H1 (cell line): ENCODE results near the gene POMP.

Experiments used
- EP300 ChIP-seq, 2 experiments: IDR thresholded peaks; 1 replicate in 1 of 2; 2 replicates in 1 of 2; pipeline ENCODE4 v1.6.1; 2011 to 2012; ENCODE audit warnings: low read depth in 2 of 2, low read length in 2 of 2, mild to moderate bottlenecking in 2 of 2, borderline replicate concordance in 1 of 2, inconsistent platforms in 1 of 2, moderate library complexity in 1 of 2
- KDM5A ChIP-seq: fragments of 200-600 bp; IDR thresholded peaks from 2 replicates; pipeline ENCODE4 v1.7.1; 2012; ENCODE audit warnings: mild to moderate bottlenecking, low read length, inconsistent platforms, mixed read lengths
- MAX ChIP-seq: IDR thresholded peaks from 2 replicates; pipeline ENCODE4 v1.6.1; 2012; ENCODE audit warnings: inconsistent platforms
- POLR2A ChIP-seq, 2 experiments: IDR thresholded peaks; 1 replicate in 1 of 2; 2 replicates in 1 of 2; pipeline ENCODE4 v1.6.1; 2011; ENCODE audit warnings: low read depth in 2 of 2, low read length in 2 of 2, mild to moderate bottlenecking in 2 of 2; ENCODE audit errors: control extremely low read depth in 1 of 2
- POLR2AphosphoS5 ChIP-seq: IDR thresholded peaks from 2 replicates; pipeline ENCODE4 v1.6.1; 2011; ENCODE audit warnings: low read depth, low read length
- RNF2 ChIP-seq: fragments of 200-900, 300-1000 bp; sonication (generic); IDR thresholded peaks from 2 replicates; pipeline ENCODE4 v1.7.1; 2016; ENCODE audit warnings: borderline replicate concordance, low read depth, mild to moderate bottlenecking, antibody characterized with exemption, low read length; ENCODE audit not compliant: poor library complexity, severe bottlenecking; ENCODE audit errors: missing control alignments
- SUZ12 ChIP-seq: fragments of 200-600 bp; sonication (generic); IDR thresholded peaks from 2 replicates; pipeline ENCODE4 v1.6.1; 2012; ENCODE audit warnings: mild to moderate bottlenecking, inconsistent platforms, low read length, moderate library complexity, mixed read lengths
- TEAD4 ChIP-seq: IDR thresholded peaks from 2 replicates; pipeline ENCODE4 v1.6.1; 2012; ENCODE audit warnings: low read depth, low read length, inconsistent platforms, mixed read lengths
- TF ChIP-seq, protein P1 (sequence below), 3 experiments: IDR thresholded peaks; 1 replicate in 2 of 3; 2 replicates in 1 of 3; pipeline versions ENCODE4 v1.5.1 to v1.6.1; 2011; ENCODE audit warnings: low read length in 3 of 3, mild to moderate bottlenecking in 3 of 3, inconsistent platforms in 2 of 3, low read depth in 1 of 3, moderate library complexity in 1 of 3; ENCODE audit not compliant: insufficient read depth in 1 of 3; ENCODE audit errors: control extremely low read depth in 1 of 3
- TF ChIP-seq, protein P2 (sequence below): fragments of 300-600 bp; sonication (generic); IDR thresholded peaks from 2 replicates; pipeline ENCODE4 v1.7.1; 2012; ENCODE audit warnings: low read length, moderate library complexity, mild to moderate bottlenecking, inconsistent platforms; ENCODE audit not compliant: insufficient replicate concordance

- TF ChIP-seq SUZ12 (no peak), EP300 (IDR thresholded peaks at IDR 0.05; ENCODE audit: borderline replicate concordance in 1 of 2, low read depth in 2 of 2, low read length in 2 of 2) (no peak), POLR2AphosphoS5 (no peak), TEAD4 (no peak), MAX (no peak), KDM5A (no peak), RNF2 (no peak), POLR2A (IDR thresholded peaks at IDR 0.05; ENCODE audit: control extremely low read depth in 1 of 2, low read depth in 2 of 2, low read length in 2 of 2) (no peak)
- TF ChIP-seq, protein P1, sequence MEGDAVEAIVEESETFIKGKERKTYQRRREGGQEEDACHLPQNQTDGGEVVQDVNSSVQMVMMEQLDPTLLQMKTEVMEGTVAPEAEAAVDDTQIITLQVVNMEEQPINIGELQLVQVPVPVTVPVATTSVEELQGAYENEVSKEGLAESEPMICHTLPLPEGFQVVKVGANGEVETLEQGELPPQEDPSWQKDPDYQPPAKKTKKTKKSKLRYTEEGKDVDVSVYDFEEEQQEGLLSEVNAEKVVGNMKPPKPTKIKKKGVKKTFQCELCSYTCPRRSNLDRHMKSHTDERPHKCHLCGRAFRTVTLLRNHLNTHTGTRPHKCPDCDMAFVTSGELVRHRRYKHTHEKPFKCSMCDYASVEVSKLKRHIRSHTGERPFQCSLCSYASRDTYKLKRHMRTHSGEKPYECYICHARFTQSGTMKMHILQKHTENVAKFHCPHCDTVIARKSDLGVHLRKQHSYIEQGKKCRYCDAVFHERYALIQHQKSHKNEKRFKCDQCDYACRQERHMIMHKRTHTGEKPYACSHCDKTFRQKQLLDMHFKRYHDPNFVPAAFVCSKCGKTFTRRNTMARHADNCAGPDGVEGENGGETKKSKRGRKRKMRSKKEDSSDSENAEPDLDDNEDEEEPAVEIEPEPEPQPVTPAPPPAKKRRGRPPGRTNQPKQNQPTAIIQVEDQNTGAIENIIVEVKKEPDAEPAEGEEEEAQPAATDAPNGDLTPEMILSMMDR (IDR thresholded peaks at IDR 0.05; ENCODE audit: control extremely low read depth in 1 of 3, insufficient read depth in 1 of 3, low read depth in 1 of 3, low read length in 3 of 3), result no peak
- TF ChIP-seq, protein P2, sequence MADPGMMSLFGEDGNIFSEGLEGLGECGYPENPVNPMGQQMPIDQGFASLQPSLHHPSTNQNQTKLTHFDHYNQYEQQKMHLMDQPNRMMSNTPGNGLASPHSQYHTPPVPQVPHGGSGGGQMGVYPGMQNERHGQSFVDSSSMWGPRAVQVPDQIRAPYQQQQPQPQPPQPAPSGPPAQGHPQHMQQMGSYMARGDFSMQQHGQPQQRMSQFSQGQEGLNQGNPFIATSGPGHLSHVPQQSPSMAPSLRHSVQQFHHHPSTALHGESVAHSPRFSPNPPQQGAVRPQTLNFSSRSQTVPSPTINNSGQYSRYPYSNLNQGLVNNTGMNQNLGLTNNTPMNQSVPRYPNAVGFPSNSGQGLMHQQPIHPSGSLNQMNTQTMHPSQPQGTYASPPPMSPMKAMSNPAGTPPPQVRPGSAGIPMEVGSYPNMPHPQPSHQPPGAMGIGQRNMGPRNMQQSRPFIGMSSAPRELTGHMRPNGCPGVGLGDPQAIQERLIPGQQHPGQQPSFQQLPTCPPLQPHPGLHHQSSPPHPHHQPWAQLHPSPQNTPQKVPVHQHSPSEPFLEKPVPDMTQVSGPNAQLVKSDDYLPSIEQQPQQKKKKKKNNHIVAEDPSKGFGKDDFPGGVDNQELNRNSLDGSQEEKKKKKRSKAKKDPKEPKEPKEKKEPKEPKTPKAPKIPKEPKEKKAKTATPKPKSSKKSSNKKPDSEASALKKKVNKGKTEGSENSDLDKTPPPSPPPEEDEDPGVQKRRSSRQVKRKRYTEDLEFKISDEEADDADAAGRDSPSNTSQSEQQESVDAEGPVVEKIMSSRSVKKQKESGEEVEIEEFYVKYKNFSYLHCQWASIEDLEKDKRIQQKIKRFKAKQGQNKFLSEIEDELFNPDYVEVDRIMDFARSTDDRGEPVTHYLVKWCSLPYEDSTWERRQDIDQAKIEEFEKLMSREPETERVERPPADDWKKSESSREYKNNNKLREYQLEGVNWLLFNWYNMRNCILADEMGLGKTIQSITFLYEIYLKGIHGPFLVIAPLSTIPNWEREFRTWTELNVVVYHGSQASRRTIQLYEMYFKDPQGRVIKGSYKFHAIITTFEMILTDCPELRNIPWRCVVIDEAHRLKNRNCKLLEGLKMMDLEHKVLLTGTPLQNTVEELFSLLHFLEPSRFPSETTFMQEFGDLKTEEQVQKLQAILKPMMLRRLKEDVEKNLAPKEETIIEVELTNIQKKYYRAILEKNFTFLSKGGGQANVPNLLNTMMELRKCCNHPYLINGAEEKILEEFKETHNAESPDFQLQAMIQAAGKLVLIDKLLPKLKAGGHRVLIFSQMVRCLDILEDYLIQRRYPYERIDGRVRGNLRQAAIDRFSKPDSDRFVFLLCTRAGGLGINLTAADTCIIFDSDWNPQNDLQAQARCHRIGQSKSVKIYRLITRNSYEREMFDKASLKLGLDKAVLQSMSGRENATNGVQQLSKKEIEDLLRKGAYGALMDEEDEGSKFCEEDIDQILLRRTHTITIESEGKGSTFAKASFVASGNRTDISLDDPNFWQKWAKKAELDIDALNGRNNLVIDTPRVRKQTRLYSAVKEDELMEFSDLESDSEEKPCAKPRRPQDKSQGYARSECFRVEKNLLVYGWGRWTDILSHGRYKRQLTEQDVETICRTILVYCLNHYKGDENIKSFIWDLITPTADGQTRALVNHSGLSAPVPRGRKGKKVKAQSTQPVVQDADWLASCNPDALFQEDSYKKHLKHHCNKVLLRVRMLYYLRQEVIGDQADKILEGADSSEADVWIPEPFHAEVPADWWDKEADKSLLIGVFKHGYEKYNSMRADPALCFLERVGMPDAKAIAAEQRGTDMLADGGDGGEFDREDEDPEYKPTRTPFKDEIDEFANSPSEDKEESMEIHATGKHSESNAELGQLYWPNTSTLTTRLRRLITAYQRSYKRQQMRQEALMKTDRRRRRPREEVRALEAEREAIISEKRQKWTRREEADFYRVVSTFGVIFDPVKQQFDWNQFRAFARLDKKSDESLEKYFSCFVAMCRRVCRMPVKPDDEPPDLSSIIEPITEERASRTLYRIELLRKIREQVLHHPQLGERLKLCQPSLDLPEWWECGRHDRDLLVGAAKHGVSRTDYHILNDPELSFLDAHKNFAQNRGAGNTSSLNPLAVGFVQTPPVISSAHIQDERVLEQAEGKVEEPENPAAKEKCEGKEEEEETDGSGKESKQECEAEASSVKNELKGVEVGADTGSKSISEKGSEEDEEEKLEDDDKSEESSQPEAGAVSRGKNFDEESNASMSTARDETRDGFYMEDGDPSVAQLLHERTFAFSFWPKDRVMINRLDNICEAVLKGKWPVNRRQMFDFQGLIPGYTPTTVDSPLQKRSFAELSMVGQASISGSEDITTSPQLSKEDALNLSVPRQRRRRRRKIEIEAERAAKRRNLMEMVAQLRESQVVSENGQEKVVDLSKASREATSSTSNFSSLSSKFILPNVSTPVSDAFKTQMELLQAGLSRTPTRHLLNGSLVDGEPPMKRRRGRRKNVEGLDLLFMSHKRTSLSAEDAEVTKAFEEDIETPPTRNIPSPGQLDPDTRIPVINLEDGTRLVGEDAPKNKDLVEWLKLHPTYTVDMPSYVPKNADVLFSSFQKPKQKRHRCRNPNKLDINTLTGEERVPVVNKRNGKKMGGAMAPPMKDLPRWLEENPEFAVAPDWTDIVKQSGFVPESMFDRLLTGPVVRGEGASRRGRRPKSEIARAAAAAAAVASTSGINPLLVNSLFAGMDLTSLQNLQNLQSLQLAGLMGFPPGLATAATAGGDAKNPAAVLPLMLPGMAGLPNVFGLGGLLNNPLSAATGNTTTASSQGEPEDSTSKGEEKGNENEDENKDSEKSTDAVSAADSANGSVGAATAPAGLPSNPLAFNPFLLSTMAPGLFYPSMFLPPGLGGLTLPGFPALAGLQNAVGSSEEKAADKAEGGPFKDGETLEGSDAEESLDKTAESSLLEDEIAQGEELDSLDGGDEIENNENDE, result no peak
These were observed 28.1 kb upstream of the POMP start for GRCh38 chr13:28630869-28631268.
